ENCODE data around the gene EDA.
"Not testable (repeated sequence)": the region's sequence is repeated elsewhere in the genome, so short reads cannot be mapped to it uniquely, and the experiment has no call there.

Gene EDA

DNA sequence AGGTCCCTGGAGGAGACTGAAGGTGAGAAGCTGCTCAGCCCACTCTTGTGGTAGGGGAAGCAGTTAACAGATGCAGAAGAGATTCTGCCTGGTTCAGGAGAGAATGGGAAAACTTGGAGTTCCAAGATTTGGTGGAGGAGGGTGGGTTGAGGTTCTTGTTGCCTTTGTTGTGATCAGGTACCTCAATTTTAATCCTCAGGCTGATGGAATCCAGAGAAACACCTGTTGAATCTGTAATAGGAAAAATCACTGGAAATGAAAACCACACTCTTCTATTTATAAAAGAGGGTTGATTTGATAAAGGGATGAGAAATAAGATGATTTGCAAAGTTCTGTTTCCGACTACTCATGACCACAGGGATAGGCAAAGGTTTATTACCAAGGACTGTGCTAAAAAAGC is 132.1 kb downstream of the EDA start:
- no peak for DNase-seq

DNA sequence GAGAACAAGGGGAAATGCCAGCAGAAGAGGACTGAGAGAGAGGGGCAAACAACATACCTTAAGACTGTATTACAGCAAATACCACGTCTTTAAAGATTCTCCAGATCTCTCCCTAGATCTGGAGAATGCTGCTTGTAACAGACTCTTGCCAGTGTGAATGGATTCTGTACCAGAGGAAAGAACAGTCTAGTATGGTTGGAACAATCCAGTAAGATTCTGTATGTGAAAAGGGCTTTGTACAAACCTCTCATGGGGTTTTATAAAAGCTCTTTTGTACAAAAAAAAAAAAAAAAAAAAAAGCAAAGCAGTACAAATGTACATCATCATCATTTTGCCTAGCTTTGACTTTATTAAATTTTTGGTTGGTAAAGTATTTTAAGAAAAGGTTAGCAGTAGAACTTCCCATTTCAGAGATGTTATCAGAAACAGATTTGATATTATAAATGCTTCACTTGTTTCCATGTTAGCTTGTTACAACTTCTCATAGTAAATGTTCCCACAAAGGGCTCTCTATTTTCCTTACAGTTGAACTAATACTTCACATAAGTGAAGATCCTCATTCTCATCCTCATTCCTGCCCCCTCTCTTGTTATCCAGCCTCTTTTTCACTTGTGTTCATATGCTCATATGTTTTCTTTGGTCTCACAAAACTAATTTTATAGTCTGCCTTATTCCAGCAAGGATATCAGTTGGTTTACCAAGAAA is 144.2 kb downstream of the EDA start:
- DNase-seq = no peak

GRCh38 chrX:69761633-69762032 is 145.7 kb downstream of the EDA start:
- no peak for DNase-seq

DNA sequence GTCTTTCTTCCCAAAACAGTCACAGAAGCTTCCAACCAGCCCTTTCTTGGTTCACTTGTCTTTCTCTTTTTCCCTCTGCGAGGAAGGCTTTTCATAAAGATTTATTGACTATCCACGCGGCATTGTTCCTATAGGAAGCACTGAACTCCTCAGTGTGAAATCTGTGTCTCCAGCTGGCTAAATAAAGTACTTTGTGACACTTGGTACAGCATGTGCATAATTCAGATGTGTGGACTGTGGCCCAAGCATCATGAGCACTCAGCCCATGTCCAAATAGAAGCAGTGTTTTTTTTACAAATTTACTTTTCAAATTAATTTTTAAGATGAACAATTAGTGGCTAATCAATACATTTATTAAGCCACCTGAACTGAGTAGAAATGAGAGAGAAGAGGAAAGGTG is 146.4 kb downstream of the EDA start:
- no peak for DNase-seq

- no peak for DNase-seq
These were observed 177.5 kb downstream of the EDA start for GRCh38 chrX:69793260-69793935.

GRCh38 chrX:69795702-69796101 is 179.8 kb downstream of the EDA start:
- no peak for DNase-seq

- DNase-seq = no peak
These were observed 191.5 kb downstream of the EDA start for GRCh38 chrX:69807400-69807799.

GRCh38 chrX:69808375-69808774 is 192.5 kb downstream of the EDA start:
- no peak for DNase-seq

DNA sequence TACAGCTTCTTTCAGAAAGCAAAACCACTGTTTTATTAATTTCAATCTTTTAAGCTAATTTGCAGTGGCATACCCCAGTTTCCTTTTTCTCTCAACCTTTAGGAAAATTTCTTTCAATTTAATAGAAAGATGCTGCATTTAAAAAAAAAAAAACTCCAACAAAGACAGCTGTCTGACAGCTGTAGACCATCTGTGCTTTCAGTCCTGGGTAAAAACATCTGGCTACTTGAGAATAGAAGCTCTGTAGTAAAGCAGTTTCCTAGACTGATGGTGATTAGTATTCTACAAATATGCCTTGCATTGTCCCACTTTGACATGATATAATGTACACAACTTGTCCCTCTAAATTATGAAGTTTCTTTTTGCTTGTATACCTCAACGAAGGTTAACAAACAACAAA is 197.8 kb downstream of the EDA start:
- DNase-seq = no peak

DNA sequence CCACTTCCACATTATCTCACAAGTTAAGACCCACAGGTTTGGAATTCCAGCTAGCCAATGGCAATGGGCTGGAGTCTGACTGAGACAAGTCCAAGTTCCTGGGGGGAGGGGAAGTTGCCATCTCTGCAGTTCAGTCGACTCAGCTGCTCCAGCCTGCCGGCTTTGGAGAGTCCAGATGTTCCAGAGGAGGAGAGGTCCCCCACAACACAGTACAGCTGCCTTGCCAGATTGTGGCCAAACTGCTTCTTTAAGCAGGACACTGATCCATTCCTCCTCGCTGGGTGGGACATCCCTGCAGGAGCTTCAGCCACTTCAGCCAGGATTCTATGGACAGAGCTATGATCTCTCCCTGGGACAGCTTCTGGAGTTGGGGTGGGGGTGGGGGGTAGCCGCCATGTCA is 199.2 kb downstream of the EDA start:
- no peak for DNase-seq

DNA sequence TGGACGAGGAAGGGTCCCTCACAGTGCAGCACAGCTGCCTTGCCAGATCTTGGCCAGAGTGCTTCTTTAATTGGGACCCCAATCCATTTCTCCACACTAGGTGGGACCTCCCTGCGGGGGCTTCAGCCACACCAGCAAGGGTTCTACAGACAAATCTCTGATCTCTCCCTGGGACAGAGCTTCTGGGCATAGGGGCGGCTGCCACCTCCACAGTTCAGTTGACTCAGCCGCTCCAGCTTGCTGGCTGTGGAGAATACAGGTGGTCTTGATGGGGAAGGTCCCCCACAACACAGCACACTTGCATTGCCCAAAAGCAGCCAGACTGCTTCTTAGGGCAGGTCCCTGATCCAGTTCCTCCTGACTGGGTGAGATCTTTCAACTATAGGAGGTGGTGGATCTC is 199.6 kb downstream of the EDA start:
- DNase-seq = no peak

DNA sequence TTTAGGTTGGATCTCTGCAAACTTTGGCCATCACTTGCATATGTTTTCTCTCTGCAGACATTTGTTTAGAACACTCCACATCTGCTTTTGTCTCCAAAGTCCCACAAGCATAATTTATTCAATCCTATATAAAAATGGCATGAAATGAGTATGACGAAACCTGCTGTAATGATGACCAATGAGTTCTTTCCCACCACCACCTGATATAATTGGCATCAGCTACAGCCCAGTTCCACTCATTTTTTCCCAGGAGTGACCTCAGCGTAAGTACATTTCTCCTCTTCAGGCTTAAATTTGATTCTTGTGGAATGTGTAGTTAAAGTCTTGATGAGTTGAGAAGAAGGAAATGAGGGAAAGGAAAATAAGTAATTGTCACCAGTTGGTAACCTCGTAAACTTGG is 228.7 kb downstream of the EDA start:
- DNase-seq = no peak

DNA sequence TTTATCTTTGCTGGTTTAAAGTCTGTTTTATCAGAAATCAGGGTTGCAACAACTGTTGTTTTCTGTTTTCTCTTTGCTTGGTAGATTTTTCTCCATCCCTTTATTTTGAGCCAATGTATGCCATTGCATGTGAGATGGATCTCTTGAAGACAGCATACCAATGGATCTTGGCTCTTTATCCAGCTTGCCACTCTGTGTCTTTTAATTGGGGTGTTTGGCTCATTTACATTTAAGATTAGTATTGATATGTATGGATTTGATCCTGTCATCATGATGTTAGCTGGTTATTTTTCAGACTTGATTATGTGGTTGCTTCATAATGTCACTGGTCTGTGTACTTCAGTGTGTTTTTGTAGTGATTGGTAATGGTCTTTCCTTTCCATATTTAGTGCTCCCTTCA is 244.1 kb downstream of the EDA start:
- not testable (repeated sequence) for DNase-seq

- DNase-seq = no peak
These were observed 260.3 kb downstream of the EDA start for GRCh38 chrX:69876221-69876620.

DNA sequence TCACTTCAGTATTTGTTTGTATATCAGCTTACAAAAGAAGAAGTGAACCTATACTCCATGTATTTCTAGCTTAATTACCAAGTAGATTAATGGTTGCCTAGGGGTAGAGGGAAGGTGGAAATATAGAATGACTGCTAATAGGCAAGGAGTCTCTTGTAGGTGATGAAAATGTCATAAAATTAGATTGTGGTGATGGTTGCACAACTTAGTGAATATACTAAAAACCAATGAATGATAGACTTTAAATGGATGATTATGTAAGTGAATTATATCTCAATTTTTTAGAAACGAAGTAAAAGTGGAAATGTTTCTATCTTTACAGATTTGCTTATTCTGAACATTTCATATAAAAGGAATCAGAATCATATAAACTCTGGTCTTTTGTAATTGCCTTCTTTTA is 268.3 kb downstream of the EDA start:
- DNase-seq = no peak

DNA sequence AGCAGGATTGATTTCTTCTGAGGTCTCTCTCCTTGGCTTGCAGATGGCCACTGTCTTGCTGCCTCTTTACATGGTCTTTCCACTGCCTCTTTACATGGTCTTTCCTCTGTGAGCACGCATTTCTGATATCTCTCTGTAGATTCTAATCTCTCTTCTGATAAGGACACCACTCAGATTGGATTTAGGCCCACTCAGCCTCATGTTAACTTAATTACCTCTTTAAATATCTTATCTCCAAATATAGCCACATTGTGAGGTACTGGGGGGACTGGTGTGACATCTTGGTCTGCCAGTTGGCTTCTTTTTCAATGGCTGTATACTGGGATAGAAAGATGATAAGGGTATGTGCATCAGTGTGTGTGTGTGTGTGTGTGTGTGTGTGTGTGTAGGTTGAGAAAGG is 280.1 kb downstream of the EDA start:
- no peak for DNase-seq

DNA sequence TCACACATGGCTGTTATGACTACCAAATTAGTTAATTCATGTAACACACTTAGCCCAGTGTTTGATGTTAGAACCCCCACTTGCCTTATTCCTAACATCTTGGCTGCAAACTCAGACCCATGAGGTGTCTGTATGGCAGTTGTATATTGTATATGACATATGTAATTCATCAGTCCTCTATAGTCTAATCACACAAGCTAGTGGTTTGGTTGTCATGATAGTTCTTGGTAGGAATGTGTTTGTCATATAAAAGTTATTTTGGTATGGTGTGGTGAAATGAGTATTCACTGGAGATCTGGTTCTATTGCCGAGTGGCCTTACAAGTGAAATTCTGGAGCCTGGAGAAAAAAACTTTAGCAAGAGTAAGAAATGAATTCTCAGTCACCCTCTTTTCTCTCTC is 284.6 kb downstream of the EDA start:
- DNase-seq = no peak

DNA sequence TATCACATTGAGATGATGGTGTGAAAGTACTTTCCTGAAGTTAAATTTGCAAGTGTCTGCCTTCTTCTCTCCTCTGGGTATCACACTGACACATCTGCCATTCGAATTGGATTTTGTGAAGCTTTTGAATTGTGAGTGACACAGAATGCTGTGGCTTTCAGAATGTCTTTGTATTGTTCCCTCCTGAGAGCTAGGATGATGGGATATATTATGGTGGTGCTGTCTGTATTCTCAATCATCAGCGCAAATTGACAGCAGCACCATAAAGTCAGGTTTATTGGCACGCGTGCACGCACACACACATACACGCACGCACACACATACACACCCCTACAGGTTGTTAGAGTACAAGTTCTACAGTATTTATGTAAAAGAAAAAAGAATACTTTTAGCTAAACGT is 290.5 kb downstream of the EDA start:
- no peak for DNase-seq

- no peak for DNase-seq
These were observed 298.9 kb downstream of the EDA start for GRCh38 chrX:69914781-69915180.

DNA sequence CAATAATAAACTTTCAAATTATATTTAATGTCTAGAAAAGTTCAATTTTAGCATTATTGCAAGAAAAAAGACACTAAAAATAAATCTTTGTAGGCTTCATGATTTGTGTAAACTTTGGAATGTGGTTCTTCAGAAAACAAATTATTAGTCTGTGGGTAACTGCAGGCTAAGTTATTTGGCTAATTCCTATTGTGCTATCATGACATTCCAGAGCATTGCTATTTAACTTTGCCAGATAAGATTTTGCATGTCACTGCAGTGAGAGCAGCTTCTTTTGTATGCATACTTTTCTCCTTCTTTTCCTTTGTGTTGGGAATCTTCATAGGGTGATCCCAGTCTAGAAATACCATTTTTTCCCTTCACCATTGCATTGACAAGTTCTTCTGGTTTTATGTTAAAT is 303.8 kb downstream of the EDA start:
- DNase-seq = no peak

- no peak for DNase-seq
These were observed 316.4 kb downstream of the EDA start for GRCh38 chrX:69932323-69932722.

GRCh38 chrX:69948276-69948797 is 332.4 kb downstream of the EDA start:
- DNase-seq = no peak

GRCh38 chrX:69951753-69952152 is 335.8 kb downstream of the EDA start:
- DNase-seq = no peak

GRCh38 chrX:69959712-69960111 is 343.8 kb downstream of the EDA start:
- no peak for DNase-seq
